GM12878 (cell line): ENCODE results near the gene STARD13. TPM values are rescaled to one million over a fixed set of nuclear protein-coding genes. Genes with fewer than 3 reads are reported as not detected.

ENCODE experiments used
- ATF2 ChIP-seq: IDR thresholded peaks from 2 replicates; pipeline ENCODE4 v1.6.1; 2012; ENCODE audit warnings: low read length, inconsistent platforms
- ETV6 ChIP-seq, 2 experiments: fragments of 450-650 bp in 1 of 2; IDR thresholded peaks in 1 of 2; conservative IDR thresholded peaks in 1 of 2; 2 replicates each; pipeline ENCODE4 v1.6.1; 2014; ENCODE audit warnings: antibody characterized with exemption in 1 of 2, borderline replicate concordance in 1 of 2, low read depth in 1 of 2, mild to moderate bottlenecking in 1 of 2, moderate library complexity in 1 of 2
- JUNB ChIP-seq: IDR thresholded peaks from 2 replicates; pipeline ENCODE4 v1.6.1; 2016; ENCODE audit warnings: antibody characterized with exemption, mild to moderate bottlenecking
- POLR2AphosphoS5 ChIP-seq: IDR thresholded peaks from 2 replicates; pipeline ENCODE4 v1.6.1; 2011; ENCODE audit warnings: mild to moderate bottlenecking, low read length, inconsistent platforms
- RAD21 ChIP-seq: IDR thresholded peaks from 2 replicates; pipeline ENCODE4 v1.6.1; 2011; ENCODE audit warnings: mild to moderate bottlenecking, low read depth, low read length, moderate library complexity; ENCODE audit not compliant: insufficient read depth
- RAD51 ChIP-seq: fragments of 450-650 bp; IDR thresholded peaks from 2 replicates; pipeline ENCODE4 v1.6.1; 2016; ENCODE audit warnings: moderate library complexity, mild to moderate bottlenecking, inconsistent platforms
- SKIL ChIP-seq: fragments of 450-650 bp; IDR thresholded peaks from 2 replicates; pipeline ENCODE4 v1.6.1; 2017; ENCODE audit warnings: mild to moderate bottlenecking, low read depth, inconsistent platforms; ENCODE audit not compliant: poor library complexity, severe bottlenecking
- SP1 ChIP-seq: IDR thresholded peaks from one replicate; pipeline ENCODE4 v1.6.1; 2011; ENCODE audit warnings: low read depth, low read length
- TCF12 ChIP-seq: IDR thresholded peaks from 2 replicates; pipeline ENCODE4 v1.6.1; 2011; ENCODE audit warnings: low read depth, mild to moderate bottlenecking, low read length
- polyA plus RNA-seq, 11 experiments: library from polyadenylated mRNA; depleted of rRNA in 4 of 11; unstranded in 6 of 11; stranded (reverse) in 5 of 11; fragments of >200 nt; fragmentation: Nextera tagmentation in 4 of 11; fragmentation: Illumina TruSeq in 1 of 11; extraction: Ambion mirVana in 4 of 11; extraction: Trizol in 1 of 11; gene quantifications; 1 replicate in 1 of 11; 2 replicates in 10 of 11; pipeline versions ENCODE4 v1.2.1 to v1.2.3, GENCODE V29; 2011 to 2016; ENCODE audit warnings: inconsistent platforms in 2 of 11, missing spikeins in 2 of 11, low read depth in 1 of 11
- total RNA-seq, 4 experiments: library from RNA; depleted of rRNA in 3 of 4; stranded (reverse); fragments of >200 nt in 3 of 4; fragmentation: Illumina TruSeq in 1 of 4; extraction: Trizol in 1 of 4; gene quantifications; 2 replicates each; pipeline versions ENCODE4 v1.2.1 to v1.2.3, GENCODE V29; 2013 to 2021

The STARD13 gene
- total and polyA plus RNA-seq, 10 of the 15 experiments (the other 5 are each of a cell fraction or from before 2014, with no cell fraction given), result 4.0 to 41.6 (median 10.1) TPM

GRCh38 chr13:33213797-33214196 is 71.8 kb downstream of the STARD13 start (continued):
- TF ChIP-seq ATF2 (no peak), SP1 (no peak), RAD51 (no peak), RAD21 (no peak), ETV6 (conservative IDR thresholded peaks at IDR 0.05 in 1 of 2, IDR thresholded peaks at IDR 0.05 in 1 of 2; ENCODE audit: borderline replicate concordance in 1 of 2, low read depth in 1 of 2) (no peak), SKIL (no peak), POLR2AphosphoS5 (no peak), TCF12 (no peak), JUNB (no peak)
